Osteoblast (primary cell): ENCODE results near the gene TNN. TPM values are rescaled to one million over a fixed set of nuclear protein-coding genes. Genes with fewer than 3 reads are reported as not detected.

Experiments
- DNase-seq: peaks from one replicate; pipeline ENCODE4 v3.0.0; 2011; ENCODE audit warnings: low spot score, mixed read lengths; ENCODE audit not compliant: insufficient read length; ENCODE audit errors: missing footprints
- H2AFZ ChIP-seq: 2 replicates; pipeline ENCODE4 v1.6.0; 2011; ENCODE audit warnings: mild to moderate bottlenecking, low read length
- H3K27ac ChIP-seq: 2 replicates; pipeline ENCODE4 v1.5.1; 2011; ENCODE audit warnings: mild to moderate bottlenecking, low read depth, low read length, moderate library complexity
- H3K27me3 ChIP-seq: 2 replicates; pipeline ENCODE4 v1.6.0; 2012; ENCODE audit warnings: mild to moderate bottlenecking, control low read depth, inconsistent platforms, low read length, moderate library complexity; ENCODE audit not compliant: insufficient read depth
- H3K36me3 ChIP-seq: 2 replicates; pipeline ENCODE4 v1.5.1; 2011; ENCODE audit warnings: mild to moderate bottlenecking, low read length, control low read depth, moderate library complexity; ENCODE audit not compliant: insufficient read depth
- H3K4me1 ChIP-seq: 2 replicates; pipeline ENCODE4 v1.5.1; 2011; ENCODE audit warnings: mild to moderate bottlenecking, low read length, control low read depth, moderate library complexity; ENCODE audit not compliant: insufficient read depth
- H3K4me2 ChIP-seq: 2 replicates; pipeline ENCODE4 v1.6.0; 2011; ENCODE audit warnings: mild to moderate bottlenecking, low read length; ENCODE audit not compliant: insufficient read depth
- H3K4me3 ChIP-seq: fragments of 200-600 bp; sonication (generic); 3 replicates; pipeline ENCODE4 v1.5.1; 2012; ENCODE audit warnings: mild to moderate bottlenecking, low read length, inconsistent platforms; ENCODE audit not compliant: insufficient read depth
- H3K79me2 ChIP-seq: 2 replicates; pipeline ENCODE4 v1.6.0; 2012; ENCODE audit warnings: mild to moderate bottlenecking, low read length, control low read depth, inconsistent platforms; ENCODE audit not compliant: insufficient read depth
- H3K9me3 ChIP-seq: 2 replicates; pipeline ENCODE4 v1.5.1; 2011; ENCODE audit warnings: low read depth, low read length, control low read depth
- H4K20me1 ChIP-seq: 2 replicates; pipeline ENCODE4 v1.6.0; 2012; ENCODE audit warnings: mild to moderate bottlenecking, low read length, control low read depth; ENCODE audit not compliant: insufficient read depth
- total RNA-seq: library from RNA; depleted of rRNA; stranded (reverse); fragments of >200 nt; gene quantifications from 2 replicates; pipeline ENCODE4 v1.2.3, GENCODE V29; 2012
- TF ChIP-seq, protein P1 (sequence below): IDR thresholded peaks from 2 replicates; pipeline ENCODE4 v1.5.1; 2011; ENCODE audit warnings: mild to moderate bottlenecking, low read depth, low read length, moderate library complexity; ENCODE audit errors: extremely low read depth

The TNN gene
- total RNA-seq, 1 donor = under 0.01 TPM

DNA sequence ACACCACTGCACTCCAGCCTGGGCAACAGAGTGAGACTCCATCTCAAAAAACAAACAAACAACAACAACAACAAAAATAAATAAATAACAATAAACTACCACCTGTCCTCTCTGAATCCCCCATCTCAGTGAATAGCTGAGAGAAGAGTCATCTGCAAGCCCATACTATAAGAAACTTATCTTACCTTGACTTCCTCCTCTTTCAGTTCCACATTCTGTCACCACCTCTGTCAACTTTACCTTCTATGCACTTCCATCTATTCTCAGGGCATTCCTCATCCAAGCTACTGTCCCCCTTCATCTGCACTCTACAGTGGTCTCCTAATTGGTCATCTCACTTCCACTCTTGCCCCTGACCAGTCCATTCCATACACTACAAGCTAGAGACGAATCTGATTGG lies 66.9 kb downstream of the TNN start:
- H3K4me1 ChIP-seq = peaks cover 10% of the 10 kb centered on the region
- no peaks in the 10 kb centered on the region for H3K36me3 ChIP-seq
- no peak overlapping the region for H3K27ac ChIP-seq
- no peaks in the 10 kb centered on the region for H3K27me3 ChIP-seq
- no peak for DNase-seq
- no peaks in the 10 kb centered on the region for H3K9me3 ChIP-seq
- TF ChIP-seq, protein P1, sequence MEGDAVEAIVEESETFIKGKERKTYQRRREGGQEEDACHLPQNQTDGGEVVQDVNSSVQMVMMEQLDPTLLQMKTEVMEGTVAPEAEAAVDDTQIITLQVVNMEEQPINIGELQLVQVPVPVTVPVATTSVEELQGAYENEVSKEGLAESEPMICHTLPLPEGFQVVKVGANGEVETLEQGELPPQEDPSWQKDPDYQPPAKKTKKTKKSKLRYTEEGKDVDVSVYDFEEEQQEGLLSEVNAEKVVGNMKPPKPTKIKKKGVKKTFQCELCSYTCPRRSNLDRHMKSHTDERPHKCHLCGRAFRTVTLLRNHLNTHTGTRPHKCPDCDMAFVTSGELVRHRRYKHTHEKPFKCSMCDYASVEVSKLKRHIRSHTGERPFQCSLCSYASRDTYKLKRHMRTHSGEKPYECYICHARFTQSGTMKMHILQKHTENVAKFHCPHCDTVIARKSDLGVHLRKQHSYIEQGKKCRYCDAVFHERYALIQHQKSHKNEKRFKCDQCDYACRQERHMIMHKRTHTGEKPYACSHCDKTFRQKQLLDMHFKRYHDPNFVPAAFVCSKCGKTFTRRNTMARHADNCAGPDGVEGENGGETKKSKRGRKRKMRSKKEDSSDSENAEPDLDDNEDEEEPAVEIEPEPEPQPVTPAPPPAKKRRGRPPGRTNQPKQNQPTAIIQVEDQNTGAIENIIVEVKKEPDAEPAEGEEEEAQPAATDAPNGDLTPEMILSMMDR = no peak
- no peak overlapping the region for H2AFZ ChIP-seq
- H3K79me2 ChIP-seq = no peaks in the 10 kb centered on the region
- H4K20me1 ChIP-seq = no peaks in the 10 kb centered on the region
- H3K4me3 ChIP-seq = no peak overlapping the region
- no peak overlapping the region for H3K4me2 ChIP-seq

DNA sequence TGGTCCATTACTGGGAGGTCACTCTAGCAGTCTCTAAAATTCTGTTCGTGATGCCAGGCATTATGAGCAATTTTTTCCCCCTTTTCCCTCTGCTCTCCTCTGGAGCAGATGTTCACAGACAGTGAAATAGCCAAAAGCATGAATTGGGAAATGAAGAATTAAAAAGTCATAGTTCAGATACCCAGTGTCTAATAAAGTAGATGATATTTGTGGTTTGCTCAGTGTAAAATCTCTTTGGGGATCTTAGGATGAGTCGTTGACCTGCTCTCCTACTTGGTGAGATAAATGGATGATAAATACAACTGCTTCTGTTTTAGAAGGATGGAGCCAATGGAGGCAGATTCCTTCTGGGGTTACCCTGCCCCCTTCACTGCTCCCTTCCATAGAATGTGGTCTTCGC lies 68.6 kb downstream of the TNN start:
- no peak overlapping the region for H3K4me2 ChIP-seq
- H3K27ac ChIP-seq = no peak overlapping the region
- H3K27me3 ChIP-seq = no peaks in the 10 kb centered on the region
- H2AFZ ChIP-seq = no peak overlapping the region
- H3K9me3 ChIP-seq = no peaks in the 10 kb centered on the region
- peaks cover 10% of the 10 kb centered on the region for H3K4me1 ChIP-seq
- TF ChIP-seq, protein P1 = no peak
- no peaks in the 10 kb centered on the region for H4K20me1 ChIP-seq
- H3K79me2 ChIP-seq = no peaks in the 10 kb centered on the region
- no peak overlapping the region for H3K4me3 ChIP-seq
- DNase-seq = no peak
- H3K36me3 ChIP-seq = no peaks in the 10 kb centered on the region

- TF ChIP-seq, protein P1 = no peak
- DNase-seq = no peak
- H3K9me3 ChIP-seq = no peaks in the 10 kb centered on the region
- H3K27ac ChIP-seq = no peak overlapping the region
- no peaks in the 10 kb centered on the region for H3K36me3 ChIP-seq
- H2AFZ ChIP-seq = no peak overlapping the region
- no peaks in the 10 kb centered on the region for H3K27me3 ChIP-seq
- H3K79me2 ChIP-seq = no peaks in the 10 kb centered on the region
- H3K4me2 ChIP-seq = no peak overlapping the region
- no peaks in the 10 kb centered on the region for H4K20me1 ChIP-seq
- H3K4me1 ChIP-seq = peaks cover 5% of the 10 kb centered on the region
- H3K4me3 ChIP-seq = no peak overlapping the region
Observed at GRCh38 chr1:175137369-175137768, 69.7 kb downstream of the TNN start.

- no peak overlapping the region for H2AFZ ChIP-seq
- no peak overlapping the region for H3K27ac ChIP-seq
- no peaks in the 10 kb centered on the region for H4K20me1 ChIP-seq
- H3K4me3 ChIP-seq = no peak overlapping the region
- no peaks in the 10 kb centered on the region for H3K9me3 ChIP-seq
- no peaks in the 10 kb centered on the region for H3K79me2 ChIP-seq
- H3K4me2 ChIP-seq = no peak overlapping the region
- H3K27me3 ChIP-seq = no peaks in the 10 kb centered on the region
- no peaks in the 10 kb centered on the region for H3K36me3 ChIP-seq
- no peak for DNase-seq
- no peaks in the 10 kb centered on the region for H3K4me1 ChIP-seq
- TF ChIP-seq, protein P1 = no peak
Observed at GRCh38 chr1:175138579-175138978, 70.9 kb downstream of the TNN start.
